ENCODE results near the gene UPK1A. TPM values are rescaled to one million over a fixed set of nuclear protein-coding genes. Genes with fewer than 3 reads are reported as not detected.

Gene UPK1A
- total RNA-seq, 1 experiment from 2014 or later, result 1.6 TPM

DNA sequence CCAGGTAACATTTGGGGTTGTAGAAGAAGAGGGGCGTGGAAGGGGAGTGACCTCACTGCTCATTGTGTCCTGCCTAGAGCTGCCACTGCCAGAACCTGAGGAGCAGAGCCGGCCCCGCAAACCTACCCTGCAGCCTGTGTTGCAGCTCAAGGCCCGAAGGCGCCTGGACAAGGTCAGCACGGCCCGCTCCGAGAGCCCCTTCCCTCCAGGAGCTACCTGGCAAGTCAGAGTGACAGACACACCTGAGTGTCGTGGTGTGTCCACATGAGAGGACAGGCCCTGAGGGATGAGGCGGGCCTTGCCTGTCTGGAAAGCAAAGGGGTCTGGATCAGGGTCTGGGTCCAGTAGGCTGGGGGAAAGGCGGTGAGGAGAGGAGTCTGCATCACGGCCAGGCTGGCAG, 58.2 kb downstream of the UPK1A start:
- TF ChIP-seq NFATC4 (CRISPR knock-in tag; IDR thresholded peaks at IDR 0.05) (no peak), FOXP1 (CRISPR knock-in tag; IDR thresholded peaks at IDR 0.05; ENCODE audit: borderline replicate concordance) (no peak), ZNF138 (CRISPR knock-in tag; conservative IDR thresholded peaks at IDR 0.05) (no peak), ELF4 (CRISPR knock-in tag; IDR thresholded peaks at IDR 0.05; ENCODE audit: low read depth) (no peak), ZNF396 (CRISPR knock-in tag; IDR thresholded peaks at IDR 0.05; ENCODE audit: borderline replicate concordance) (no peak), ZNF317 (CRISPR knock-in tag; IDR thresholded peaks at IDR 0.05; ENCODE audit: borderline replicate concordance, low read depth) (no peak), CREM (CRISPR knock-in tag; IDR thresholded peaks at IDR 0.05) (no peak), ZNF423 (CRISPR knock-in tag; IDR thresholded peaks at IDR 0.05) (no peak)
- TF ChIP-seq, protein P1, sequence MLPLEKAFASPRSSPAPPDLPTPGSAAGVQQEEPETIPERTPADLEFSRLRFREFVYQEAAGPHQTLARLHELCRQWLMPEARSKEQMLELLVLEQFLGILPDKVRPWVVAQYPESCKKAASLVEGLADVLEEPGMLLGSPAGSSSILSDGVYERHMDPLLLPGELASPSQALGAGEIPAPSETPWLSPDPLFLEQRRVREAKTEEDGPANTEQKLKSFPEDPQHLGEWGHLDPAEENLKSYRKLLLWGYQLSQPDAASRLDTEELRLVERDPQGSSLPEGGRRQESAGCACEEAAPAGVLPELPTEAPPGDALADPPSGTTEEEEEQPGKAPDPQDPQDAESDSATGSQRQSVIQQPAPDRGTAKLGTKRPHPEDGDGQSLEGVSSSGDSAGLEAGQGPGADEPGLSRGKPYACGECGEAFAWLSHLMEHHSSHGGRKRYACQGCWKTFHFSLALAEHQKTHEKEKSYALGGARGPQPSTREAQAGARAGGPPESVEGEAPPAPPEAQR (CRISPR knock-in tag; IDR thresholded peaks at IDR 0.05), result no peak
- TF ChIP-seq, protein P2, sequence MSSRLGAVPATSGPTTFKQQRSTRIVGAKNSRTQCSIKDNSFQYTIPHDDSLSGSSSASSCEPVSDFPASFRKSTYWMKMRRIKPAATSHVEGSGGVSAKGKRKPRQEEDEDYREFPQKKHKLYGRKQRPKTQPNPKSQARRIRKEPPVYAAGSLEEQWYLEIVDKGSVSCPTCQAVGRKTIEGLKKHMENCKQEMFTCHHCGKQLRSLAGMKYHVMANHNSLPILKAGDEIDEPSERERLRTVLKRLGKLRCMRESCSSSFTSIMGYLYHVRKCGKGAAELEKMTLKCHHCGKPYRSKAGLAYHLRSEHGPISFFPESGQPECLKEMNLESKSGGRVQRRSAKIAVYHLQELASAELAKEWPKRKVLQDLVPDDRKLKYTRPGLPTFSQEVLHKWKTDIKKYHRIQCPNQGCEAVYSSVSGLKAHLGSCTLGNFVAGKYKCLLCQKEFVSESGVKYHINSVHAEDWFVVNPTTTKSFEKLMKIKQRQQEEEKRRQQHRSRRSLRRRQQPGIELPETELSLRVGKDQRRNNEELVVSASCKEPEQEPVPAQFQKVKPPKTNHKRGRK (CRISPR knock-in tag; IDR thresholded peaks at IDR 0.05; ENCODE audit: borderline replicate concordance), result no peak
- TF ChIP-seq, protein P3, sequence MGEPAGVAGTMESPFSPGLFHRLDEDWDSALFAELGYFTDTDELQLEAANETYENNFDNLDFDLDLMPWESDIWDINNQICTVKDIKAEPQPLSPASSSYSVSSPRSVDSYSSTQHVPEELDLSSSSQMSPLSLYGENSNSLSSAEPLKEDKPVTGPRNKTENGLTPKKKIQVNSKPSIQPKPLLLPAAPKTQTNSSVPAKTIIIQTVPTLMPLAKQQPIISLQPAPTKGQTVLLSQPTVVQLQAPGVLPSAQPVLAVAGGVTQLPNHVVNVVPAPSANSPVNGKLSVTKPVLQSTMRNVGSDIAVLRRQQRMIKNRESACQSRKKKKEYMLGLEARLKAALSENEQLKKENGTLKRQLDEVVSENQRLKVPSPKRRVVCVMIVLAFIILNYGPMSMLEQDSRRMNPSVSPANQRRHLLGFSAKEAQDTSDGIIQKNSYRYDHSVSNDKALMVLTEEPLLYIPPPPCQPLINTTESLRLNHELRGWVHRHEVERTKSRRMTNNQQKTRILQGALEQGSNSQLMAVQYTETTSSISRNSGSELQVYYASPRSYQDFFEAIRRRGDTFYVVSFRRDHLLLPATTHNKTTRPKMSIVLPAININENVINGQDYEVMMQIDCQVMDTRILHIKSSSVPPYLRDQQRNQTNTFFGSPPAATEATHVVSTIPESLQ (CRISPR knock-in tag; IDR thresholded peaks at IDR 0.05), result no peak
- Mint-ChIP-seq H3K27me3 (ENCODE audit: low read depth) (no peaks in the 10 kb centered on the region), H3K27ac (no peak overlapping the region), H3K9me3 (no peaks in the 10 kb centered on the region), H3K4me3 (no peak overlapping the region), H3K4me1 (peaks cover under 1% of the 10 kb centered on the region; the same call in 1 of the 2 replicates), H3K36me3 (peaks cover 64% of the 10 kb centered on the region)
- no peak for DNase-seq (ENCODE audit: low spot score)
- POLR2A ChIA-PET, result interaction anchor here (1.3 kb wide), 1 partner anchor 16 kb away, joined by 3 read pairs; no protein-coding TSS in a partner anchor
- no peak for ATAC-seq
- CTCF ChIA-PET, result interaction anchor here (0.7 kb wide), 1 partner anchor 21 kb away, joined by 3 read pairs; the partner anchor contains the start of genes PSENEN and U2AF1L4

DNA sequence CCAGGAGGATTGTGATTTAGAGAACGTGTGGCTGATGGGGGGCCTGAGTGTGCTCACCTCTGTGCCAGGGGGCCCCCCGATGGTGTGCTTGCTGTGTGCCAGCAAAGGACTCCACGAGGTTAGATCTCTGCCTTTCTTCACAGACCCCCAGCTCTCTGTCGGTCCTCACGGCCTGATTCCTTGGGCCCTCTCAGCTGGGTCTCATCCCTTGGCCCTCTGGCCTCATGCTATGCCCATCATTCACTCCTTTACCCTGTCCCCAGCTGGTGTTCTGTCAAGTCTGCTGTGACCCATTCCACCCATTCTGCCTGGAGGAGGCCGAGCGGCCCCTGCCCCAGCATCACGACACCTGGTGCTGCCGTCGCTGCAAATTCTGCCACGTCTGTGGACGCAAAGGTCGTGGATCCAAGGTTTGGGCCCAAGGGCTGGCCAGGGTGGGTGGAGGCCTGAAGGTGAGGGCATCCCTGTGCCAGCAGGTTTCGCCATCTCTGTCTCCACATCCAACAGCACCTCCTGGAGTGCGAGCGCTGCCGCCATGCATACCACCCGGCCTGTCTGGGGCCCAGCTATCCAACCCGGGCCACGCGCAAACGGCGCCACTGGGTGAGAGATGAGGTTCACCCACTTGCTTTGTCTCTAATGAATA, 59.0 kb downstream of the UPK1A start:
- no peak overlapping the region for H3K27ac Mint-ChIP-seq
- H3K9me3 Mint-ChIP-seq, result no peaks in the 10 kb centered on the region
- TF ChIP-seq, protein P4, sequence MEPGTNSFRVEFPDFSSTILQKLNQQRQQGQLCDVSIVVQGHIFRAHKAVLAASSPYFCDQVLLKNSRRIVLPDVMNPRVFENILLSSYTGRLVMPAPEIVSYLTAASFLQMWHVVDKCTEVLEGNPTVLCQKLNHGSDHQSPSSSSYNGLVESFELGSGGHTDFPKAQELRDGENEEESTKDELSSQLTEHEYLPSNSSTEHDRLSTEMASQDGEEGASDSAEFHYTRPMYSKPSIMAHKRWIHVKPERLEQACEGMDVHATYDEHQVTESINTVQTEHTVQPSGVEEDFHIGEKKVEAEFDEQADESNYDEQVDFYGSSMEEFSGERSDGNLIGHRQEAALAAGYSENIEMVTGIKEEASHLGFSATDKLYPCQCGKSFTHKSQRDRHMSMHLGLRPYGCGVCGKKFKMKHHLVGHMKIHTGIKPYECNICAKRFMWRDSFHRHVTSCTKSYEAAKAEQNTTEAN (CRISPR knock-in tag; IDR thresholded peaks at IDR 0.05), result no peak
- TF ChIP-seq ZNF396 (CRISPR knock-in tag; IDR thresholded peaks at IDR 0.05; ENCODE audit: borderline replicate concordance) (no peak), FOXP1 (CRISPR knock-in tag; IDR thresholded peaks at IDR 0.05; ENCODE audit: borderline replicate concordance) (no peak)
- ATAC-seq, result no peak
- ChIA-PET CTCF (no interaction called here), POLR2A (interaction anchor here (1.3 kb wide), 1 partner anchor 15 kb away, joined by 3 read pairs; no protein-coding TSS in a partner anchor)
- no peaks in the 10 kb centered on the region for H3K4me1 Mint-ChIP-seq
- H3K36me3 Mint-ChIP-seq, result peaks cover 69% of the 10 kb centered on the region
- no peak overlapping the region for H3K4me3 Mint-ChIP-seq
- H3K27me3 Mint-ChIP-seq (ENCODE audit: low read depth), result no peaks in the 10 kb centered on the region
- DNase-seq (ENCODE audit: low spot score), result no peak

DNA sequence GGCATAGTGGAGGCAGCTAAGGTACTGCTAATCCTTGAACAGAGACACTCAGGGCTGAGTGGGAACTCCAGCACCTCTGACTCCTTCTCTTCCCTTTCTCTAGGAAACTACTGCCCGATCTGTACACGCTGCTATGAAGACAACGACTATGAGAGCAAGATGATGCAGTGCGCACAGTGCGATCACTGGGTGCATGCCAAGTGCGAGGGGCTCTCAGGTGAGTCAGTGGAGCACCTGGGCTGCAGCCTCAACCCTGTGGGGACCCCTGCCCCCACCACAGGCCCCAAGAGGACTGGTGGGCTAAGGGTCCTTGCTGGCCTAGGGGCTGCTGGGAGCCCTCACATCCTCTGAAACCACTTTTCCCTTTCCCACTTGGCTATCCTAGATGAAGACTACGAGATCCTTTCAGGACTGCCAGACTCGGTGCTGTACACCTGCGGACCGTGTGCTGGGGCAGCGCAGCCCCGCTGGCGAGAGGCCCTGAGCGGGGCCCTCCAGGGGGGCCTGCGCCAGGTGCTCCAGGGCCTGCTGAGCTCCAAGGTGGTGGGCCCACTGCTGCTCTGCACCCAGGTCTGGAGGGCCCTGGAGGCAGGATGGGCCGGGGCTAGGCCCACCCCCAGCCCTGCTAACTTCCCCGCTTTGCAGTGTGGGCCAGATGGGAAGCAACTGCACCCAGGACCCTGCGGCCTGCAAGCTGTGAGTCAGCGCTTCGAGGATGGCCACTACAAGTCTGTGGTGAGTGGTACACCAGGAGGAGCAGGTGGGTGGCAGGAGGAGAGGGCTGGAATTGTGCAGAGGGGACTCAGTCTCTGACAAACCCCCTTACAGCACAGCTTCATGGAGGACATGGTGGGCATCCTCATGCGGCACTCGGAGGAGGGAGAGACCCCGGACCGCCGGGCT, 61.0 kb downstream of the UPK1A start:
- H3K27ac Mint-ChIP-seq, result no peak overlapping the region
- H3K4me1 Mint-ChIP-seq, result 0 out of 2 replicates have a peak, but pooled peaks cover 2% of the 10 kb centered on the region
- H3K4me3 Mint-ChIP-seq, result no peak overlapping the region
- no peaks in the 10 kb centered on the region for H3K9me3 Mint-ChIP-seq
- peaks cover 78% of the 10 kb centered on the region for H3K36me3 Mint-ChIP-seq
- ChIA-PET POLR2A (no interaction called here), CTCF (interaction anchor here (0.5 kb wide), 1 partner anchor 92 kb away, joined by 4 read pairs; no protein-coding TSS in a partner anchor)
- no peak for ATAC-seq
- no peaks in the 10 kb centered on the region for H3K27me3 Mint-ChIP-seq (ENCODE audit: low read depth)
- DNase-seq (ENCODE audit: low spot score), result no peak
- TF ChIP-seq HMGA2 (CRISPR knock-in tag; IDR thresholded peaks at IDR 0.05), result no peak
- TF ChIP-seq TEAD1 (CRISPR knock-in tag; IDR thresholded peaks at IDR 0.05), result no peak
- TF ChIP-seq MYBL2 (CRISPR knock-in tag; IDR thresholded peaks at IDR 0.05), result no peak
- TF ChIP-seq, protein P5, sequence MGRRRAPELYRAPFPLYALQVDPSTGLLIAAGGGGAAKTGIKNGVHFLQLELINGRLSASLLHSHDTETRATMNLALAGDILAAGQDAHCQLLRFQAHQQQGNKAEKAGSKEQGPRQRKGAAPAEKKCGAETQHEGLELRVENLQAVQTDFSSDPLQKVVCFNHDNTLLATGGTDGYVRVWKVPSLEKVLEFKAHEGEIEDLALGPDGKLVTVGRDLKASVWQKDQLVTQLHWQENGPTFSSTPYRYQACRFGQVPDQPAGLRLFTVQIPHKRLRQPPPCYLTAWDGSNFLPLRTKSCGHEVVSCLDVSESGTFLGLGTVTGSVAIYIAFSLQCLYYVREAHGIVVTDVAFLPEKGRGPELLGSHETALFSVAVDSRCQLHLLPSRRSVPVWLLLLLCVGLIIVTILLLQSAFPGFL (CRISPR knock-in tag; IDR thresholded peaks at IDR 0.05; ENCODE audit: borderline replicate concordance), result no peak
- no peak for TF ChIP-seq SP1 (CRISPR knock-in tag; conservative IDR thresholded peaks at IDR 0.05)
- TF ChIP-seq, protein P6, sequence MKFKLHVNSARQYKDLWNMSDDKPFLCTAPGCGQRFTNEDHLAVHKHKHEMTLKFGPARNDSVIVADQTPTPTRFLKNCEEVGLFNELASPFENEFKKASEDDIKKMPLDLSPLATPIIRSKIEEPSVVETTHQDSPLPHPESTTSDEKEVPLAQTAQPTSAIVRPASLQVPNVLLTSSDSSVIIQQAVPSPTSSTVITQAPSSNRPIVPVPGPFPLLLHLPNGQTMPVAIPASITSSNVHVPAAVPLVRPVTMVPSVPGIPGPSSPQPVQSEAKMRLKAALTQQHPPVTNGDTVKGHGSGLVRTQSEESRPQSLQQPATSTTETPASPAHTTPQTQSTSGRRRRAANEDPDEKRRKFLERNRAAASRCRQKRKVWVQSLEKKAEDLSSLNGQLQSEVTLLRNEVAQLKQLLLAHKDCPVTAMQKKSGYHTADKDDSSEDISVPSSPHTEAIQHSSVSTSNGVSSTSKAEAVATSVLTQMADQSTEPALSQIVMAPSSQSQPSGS (CRISPR knock-in tag; IDR thresholded peaks at IDR 0.05; ENCODE audit: borderline replicate concordance, low read depth), result no peak
- no peak for TF ChIP-seq ZNF396 (CRISPR knock-in tag; IDR thresholded peaks at IDR 0.05; ENCODE audit: borderline replicate concordance)
- no peak for TF ChIP-seq SMAD4 (CRISPR knock-in tag; IDR thresholded peaks at IDR 0.05)
